ENCODE measurements around the gene FAM227A.

The FAM227A gene

DNA sequence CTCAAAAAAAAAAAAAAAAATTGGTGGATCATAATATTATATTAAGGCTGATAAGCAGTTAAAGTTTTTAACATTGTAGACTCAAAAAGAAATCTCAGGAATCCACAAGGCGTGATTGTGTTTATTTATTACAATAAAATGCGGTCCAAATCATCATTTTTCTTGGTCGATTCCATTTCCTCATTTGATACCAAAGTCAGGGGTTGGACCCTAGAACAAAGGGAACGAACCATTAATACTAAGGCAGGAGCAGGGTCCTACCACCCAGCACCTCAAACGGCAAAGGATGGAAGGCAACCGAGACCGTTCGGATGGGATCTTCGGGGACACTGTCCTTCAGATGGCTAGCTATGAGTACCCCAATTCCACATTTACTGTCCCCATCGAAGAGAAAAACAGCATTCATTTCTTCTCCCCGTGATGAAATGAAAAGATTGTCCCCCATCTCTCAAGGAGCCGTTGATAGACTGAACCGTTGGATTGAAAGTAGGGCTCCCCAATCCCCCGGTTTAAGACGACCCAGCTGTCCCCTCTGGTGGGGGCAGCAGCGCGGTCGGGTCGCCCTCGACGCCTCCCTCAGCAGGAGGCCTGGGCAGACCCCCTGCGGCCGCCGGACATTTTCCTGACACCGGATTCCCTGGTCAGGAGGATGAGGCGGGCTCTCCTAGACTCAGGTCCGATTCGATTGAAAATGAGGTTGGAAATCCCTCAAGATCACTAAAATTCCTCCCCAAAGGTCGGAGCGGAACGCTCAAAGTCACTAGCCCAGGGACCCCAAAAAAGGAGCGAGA lies 86.8 kb downstream of the FAM227A start:
- no peaks in the 10 kb centered on the region for H3K36me3 ChIP-seq (ENCODE audit: control insufficient read depth, insufficient read depth, low read length)
- H3K9me3 ChIP-seq (ENCODE audit: control insufficient read depth, insufficient read depth, low read depth, low read length): no peaks in the 10 kb centered on the region
- peak overlapping the region; percentile 95 for H3K9ac ChIP-seq (ENCODE audit: low read length)
- no peaks in the 10 kb centered on the region for H3K27me3 ChIP-seq (ENCODE audit: control insufficient read depth, insufficient read depth, low read length)
- peaks cover 20% of the 10 kb centered on the region for H3K4me1 ChIP-seq (ENCODE audit: control insufficient read depth, insufficient read depth, low read length)
- peak overlapping the region; percentile 82 for H3K4me3 ChIP-seq (ENCODE audit: low read depth, low read length)
- H3K27ac ChIP-seq (ENCODE audit: low read depth, low read length): peak overlapping the region; percentile 69; the same call in 1 of the 2 replicates

DNA sequence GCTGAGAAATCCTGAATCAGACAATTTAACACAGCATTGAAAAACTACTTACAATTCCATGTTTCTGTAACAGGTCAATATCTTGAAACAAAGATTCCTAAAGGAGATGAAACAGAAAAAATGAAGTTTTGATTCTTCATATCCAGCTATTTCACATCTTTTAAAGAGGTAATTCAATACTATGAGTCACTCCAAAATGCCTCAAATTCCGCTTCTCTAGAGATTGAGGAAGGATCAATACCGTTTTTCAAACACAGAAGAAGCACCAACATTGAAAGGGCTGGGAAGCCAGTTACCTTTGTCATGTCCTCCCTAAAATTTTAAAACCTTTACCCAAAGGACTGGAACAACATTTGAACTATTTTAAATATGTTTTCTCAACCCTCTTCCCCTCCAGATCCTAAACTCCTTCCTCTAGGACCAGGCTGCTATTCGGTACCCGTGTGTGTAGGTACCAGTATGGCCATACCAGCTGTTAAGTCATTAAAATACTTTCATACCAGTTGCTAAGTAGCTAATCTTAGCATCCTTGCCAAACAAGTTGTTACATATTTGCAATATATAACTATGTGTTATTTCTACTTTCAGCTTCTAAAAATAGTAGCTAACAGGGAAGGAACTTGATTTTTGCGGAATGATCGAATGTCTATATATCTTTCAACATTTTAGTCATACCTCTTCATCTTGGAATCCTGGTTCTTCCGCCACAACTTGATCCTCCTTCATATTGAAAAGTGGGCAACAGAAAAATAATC lies 88.5 kb downstream of the FAM227A start:
- Histone ChIP-seq H3K36me3 (ENCODE audit: control insufficient read depth, insufficient read depth, low read length) (no peaks in the 10 kb centered on the region), H3K27ac (ENCODE audit: low read depth, low read length) (no peak overlapping the region)

DNA sequence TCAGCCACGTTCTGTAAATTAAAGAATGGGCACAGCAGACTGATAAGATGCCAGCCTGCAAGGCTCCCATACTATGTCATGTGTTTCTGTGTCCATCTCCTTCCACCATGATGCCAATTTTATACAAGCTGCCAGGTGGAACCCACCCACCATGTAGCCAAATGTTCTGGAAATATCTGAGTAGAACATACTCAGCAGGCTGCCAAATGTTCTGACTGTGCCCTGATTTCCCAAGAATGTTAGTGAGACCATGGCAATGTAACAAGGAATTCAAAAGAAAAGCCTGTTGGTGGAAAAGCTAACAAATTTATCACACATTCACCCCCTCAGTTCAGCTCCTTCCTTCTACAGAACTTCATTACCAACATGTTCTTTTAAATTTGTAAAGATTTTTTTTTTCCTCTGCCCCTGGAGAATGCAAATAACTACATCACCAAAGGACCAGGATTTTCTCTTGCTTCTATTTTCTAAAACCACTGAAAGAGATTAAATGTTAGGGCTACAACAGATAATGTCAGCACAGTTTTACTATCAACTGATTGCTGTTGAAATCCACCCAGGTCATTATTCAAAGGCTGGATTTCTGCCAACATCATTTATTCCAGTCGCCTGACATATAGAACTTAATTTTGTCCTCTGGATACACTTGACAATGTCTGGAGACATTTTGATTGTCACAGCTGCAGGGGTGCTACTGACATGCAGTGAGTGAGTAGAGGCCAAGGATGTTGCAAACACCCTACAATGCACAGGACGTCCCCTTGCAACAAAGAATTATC lies 89.3 kb downstream of the FAM227A start:
- no peaks in the 10 kb centered on the region for H3K36me3 ChIP-seq (ENCODE audit: control insufficient read depth, insufficient read depth, low read length)
- H3K4me3 ChIP-seq (ENCODE audit: low read depth, low read length): no peak overlapping the region
- no peaks in the 10 kb centered on the region for H3K9me3 ChIP-seq (ENCODE audit: control insufficient read depth, insufficient read depth, low read depth, low read length)
- H3K27me3 ChIP-seq (ENCODE audit: control insufficient read depth, insufficient read depth, low read length): no peaks in the 10 kb centered on the region
- peaks cover 20% of the 10 kb centered on the region for H3K4me1 ChIP-seq (ENCODE audit: control insufficient read depth, insufficient read depth, low read length)
- no peak overlapping the region for H3K27ac ChIP-seq (ENCODE audit: low read depth, low read length)
- no peak overlapping the region for H3K9ac ChIP-seq (ENCODE audit: low read length)

More for the DNA sequence above, 88.5 kb downstream of the FAM227A start:
- no peaks in the 10 kb centered on the region for H3K9me3 ChIP-seq (ENCODE audit: control insufficient read depth, insufficient read depth, low read depth, low read length)
- peaks cover 20% of the 10 kb centered on the region for H3K4me1 ChIP-seq (ENCODE audit: control insufficient read depth, insufficient read depth, low read length)
- no peak overlapping the region for H3K4me3 ChIP-seq (ENCODE audit: low read depth, low read length)
- H3K9ac ChIP-seq (ENCODE audit: low read length): no peak overlapping the region
- no peaks in the 10 kb centered on the region for H3K27me3 ChIP-seq (ENCODE audit: control insufficient read depth, insufficient read depth, low read length)

DNA sequence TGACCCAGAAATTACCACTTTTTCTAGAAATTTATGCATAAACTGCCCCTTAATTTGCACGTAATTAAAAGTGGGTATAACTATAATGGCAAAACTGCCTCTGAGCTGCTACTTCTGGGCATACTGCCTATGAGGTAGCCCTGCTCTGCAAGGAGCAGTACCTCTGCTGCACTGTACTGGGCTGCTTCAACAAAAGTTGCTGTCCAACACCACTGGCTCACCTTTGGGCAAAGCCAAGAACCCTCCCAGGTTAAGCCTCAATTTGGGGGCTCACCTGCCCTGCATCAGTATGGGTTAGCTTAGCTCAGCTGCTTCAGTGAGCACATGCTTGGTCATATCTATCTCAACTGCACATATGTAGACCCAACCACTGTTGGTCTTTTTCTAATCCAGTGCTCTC lies 90.8 kb downstream of the FAM227A start:
- no peaks in the 10 kb centered on the region for H3K9me3 ChIP-seq (ENCODE audit: control insufficient read depth, insufficient read depth, low read depth, low read length)
- no peaks in the 10 kb centered on the region for H3K27me3 ChIP-seq (ENCODE audit: control insufficient read depth, insufficient read depth, low read length)
- H3K36me3 ChIP-seq (ENCODE audit: control insufficient read depth, insufficient read depth, low read length): no peaks in the 10 kb centered on the region
- H3K9ac ChIP-seq (ENCODE audit: low read length): no peak overlapping the region
- H3K4me3 ChIP-seq (ENCODE audit: low read depth, low read length): no peak overlapping the region
- no peak overlapping the region for H3K27ac ChIP-seq (ENCODE audit: low read depth, low read length)
- peaks cover 14% of the 10 kb centered on the region for H3K4me1 ChIP-seq (ENCODE audit: control insufficient read depth, insufficient read depth, low read length)

DNA sequence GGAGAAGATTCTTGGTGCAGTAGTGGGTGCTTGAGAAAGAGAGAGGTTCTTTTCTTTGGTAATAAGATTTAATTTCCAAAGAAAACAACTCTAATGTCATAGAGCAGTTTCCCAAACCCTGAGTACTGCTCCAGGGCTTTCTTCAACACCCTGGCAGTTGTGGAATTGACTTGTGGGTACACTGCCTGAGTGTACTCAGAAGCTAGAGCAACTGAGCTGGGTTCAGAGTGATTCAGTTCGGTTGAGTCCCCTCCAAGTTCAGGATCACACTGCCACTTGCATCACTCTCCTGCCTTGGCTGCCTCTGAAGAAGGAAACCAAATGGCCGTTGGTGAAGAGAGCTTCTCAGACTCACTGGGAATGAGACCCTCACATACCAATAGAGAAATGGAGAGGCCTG lies 91.5 kb downstream of the FAM227A start:
- H3K4me1 ChIP-seq (ENCODE audit: control insufficient read depth, insufficient read depth, low read length): peaks cover 14% of the 10 kb centered on the region
- H3K27ac ChIP-seq (ENCODE audit: low read depth, low read length): no peak overlapping the region
- H3K9me3 ChIP-seq (ENCODE audit: control insufficient read depth, insufficient read depth, low read depth, low read length): no peaks in the 10 kb centered on the region
- no peaks in the 10 kb centered on the region for H3K36me3 ChIP-seq (ENCODE audit: control insufficient read depth, insufficient read depth, low read length)
- no peak overlapping the region for H3K4me3 ChIP-seq (ENCODE audit: low read depth, low read length)
- H3K27me3 ChIP-seq (ENCODE audit: control insufficient read depth, insufficient read depth, low read length): no peaks in the 10 kb centered on the region
- H3K9ac ChIP-seq (ENCODE audit: low read length): no peak overlapping the region

DNA sequence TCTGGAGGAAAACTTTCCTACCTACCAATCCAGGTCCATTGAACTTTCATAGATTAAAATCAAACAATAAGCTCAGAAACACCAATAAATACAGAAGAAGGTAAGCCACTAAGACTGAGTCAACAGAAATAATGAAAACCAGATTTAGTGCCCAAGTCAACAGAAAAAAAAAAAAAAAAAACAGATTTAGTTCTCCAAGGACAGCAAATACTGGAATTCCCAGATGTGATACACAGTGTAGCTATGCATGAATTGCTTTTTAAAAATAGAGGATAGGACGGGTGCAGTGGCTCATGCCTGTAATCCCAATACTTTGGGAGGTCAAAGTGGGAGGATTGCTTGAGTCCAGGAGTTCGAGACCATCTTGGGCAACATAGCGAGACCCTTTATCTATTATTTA lies 101.9 kb downstream of the FAM227A start:
- Histone ChIP-seq H3K9me3 (ENCODE audit: control insufficient read depth, insufficient read depth, low read depth, low read length) (no peaks in the 10 kb centered on the region), H3K36me3 (ENCODE audit: control insufficient read depth, insufficient read depth, low read length) (peaks cover 4% of the 10 kb centered on the region; the same call in 1 of the 2 replicates), H3K27me3 (ENCODE audit: control insufficient read depth, insufficient read depth, low read length) (no peaks in the 10 kb centered on the region), H3K4me3 (ENCODE audit: low read depth, low read length) (no peak overlapping the region), H3K9ac (ENCODE audit: low read length) (no peak overlapping the region), H3K4me1 (ENCODE audit: control insufficient read depth, insufficient read depth, low read length) (no peaks in the 10 kb centered on the region), H3K27ac (ENCODE audit: low read depth, low read length) (no peak overlapping the region)

DNA sequence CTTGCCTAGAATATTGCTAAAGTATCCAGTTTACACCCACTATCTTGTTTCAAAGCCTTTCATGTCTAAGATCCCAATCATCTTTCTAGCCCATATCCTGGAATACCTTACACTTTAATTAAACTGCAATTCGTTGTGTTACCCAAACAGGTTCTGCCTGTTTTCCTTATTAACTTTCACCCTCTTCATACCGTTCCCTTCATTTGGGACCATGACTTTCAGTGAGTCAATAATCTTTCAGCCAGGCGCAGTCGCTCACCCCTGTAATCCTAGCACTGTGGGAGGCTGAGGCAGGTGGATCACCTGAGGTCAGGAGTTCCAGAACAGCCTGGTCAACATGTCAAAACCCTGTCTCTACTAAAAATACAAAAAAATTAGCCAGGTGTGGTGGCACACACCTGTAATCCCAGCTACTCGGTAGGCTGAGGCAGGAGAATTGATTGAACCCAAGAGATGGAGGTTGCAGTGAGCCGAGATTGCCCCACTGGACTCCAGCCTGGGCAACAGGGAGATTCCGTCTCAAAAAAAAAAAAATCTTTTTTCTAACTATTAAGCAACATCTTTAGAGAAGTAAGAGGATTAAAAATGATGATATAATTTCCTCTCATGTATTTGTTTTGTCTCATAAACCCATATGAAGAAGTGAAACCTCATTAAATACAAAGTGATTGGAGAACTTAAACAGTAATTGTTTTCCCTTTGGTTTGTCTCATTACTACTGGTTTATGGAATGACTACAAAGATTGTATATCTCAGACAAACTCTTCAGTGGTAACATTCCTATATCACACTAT lies 106.9 kb downstream of the FAM227A start:
- Histone ChIP-seq H3K27ac (ENCODE audit: low read depth, low read length) (no peak overlapping the region), H3K9ac (ENCODE audit: low read length) (no peak overlapping the region), H3K36me3 (ENCODE audit: control insufficient read depth, insufficient read depth, low read length) (peaks cover 5% of the 10 kb centered on the region)

DNA sequence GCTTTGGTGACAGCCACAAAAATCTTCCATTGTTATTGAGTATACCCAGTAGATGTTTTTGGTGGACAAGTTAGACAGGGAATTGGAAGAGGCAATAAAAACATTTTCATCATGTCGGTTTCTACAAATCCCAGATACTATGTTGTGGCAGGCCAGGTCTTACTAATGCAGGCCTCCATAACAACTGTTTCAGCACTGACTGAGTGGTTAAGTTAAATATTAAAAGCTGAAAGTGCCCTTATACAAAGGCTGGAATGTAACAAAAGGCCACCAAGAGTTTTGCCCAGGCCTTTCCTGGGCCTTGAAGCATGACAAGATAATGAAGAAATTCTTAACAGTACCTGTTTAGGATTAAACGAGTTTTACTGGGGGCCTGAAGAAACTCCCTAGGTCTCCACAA lies 115.5 kb downstream of the FAM227A start:
- Histone ChIP-seq H3K9ac (ENCODE audit: low read length) (no peak overlapping the region), H3K36me3 (ENCODE audit: control insufficient read depth, insufficient read depth, low read length) (peaks cover 6% of the 10 kb centered on the region), H3K9me3 (ENCODE audit: control insufficient read depth, insufficient read depth, low read depth, low read length) (peaks cover 11% of the 10 kb centered on the region), H3K4me1 (ENCODE audit: control insufficient read depth, insufficient read depth, low read length) (no peaks in the 10 kb centered on the region), H3K27ac (ENCODE audit: low read depth, low read length) (no peak overlapping the region), H3K4me3 (ENCODE audit: low read depth, low read length) (no peak overlapping the region), H3K27me3 (ENCODE audit: control insufficient read depth, insufficient read depth, low read length) (no peaks in the 10 kb centered on the region)

More for the DNA sequence above, 106.9 kb downstream of the FAM227A start:
- Histone ChIP-seq H3K27me3 (ENCODE audit: control insufficient read depth, insufficient read depth, low read length) (no peaks in the 10 kb centered on the region), H3K9me3 (ENCODE audit: control insufficient read depth, insufficient read depth, low read depth, low read length) (peaks cover 2% of the 10 kb centered on the region), H3K4me3 (ENCODE audit: low read depth, low read length) (no peak overlapping the region), H3K4me1 (ENCODE audit: control insufficient read depth, insufficient read depth, low read length) (no peaks in the 10 kb centered on the region)

DNA sequence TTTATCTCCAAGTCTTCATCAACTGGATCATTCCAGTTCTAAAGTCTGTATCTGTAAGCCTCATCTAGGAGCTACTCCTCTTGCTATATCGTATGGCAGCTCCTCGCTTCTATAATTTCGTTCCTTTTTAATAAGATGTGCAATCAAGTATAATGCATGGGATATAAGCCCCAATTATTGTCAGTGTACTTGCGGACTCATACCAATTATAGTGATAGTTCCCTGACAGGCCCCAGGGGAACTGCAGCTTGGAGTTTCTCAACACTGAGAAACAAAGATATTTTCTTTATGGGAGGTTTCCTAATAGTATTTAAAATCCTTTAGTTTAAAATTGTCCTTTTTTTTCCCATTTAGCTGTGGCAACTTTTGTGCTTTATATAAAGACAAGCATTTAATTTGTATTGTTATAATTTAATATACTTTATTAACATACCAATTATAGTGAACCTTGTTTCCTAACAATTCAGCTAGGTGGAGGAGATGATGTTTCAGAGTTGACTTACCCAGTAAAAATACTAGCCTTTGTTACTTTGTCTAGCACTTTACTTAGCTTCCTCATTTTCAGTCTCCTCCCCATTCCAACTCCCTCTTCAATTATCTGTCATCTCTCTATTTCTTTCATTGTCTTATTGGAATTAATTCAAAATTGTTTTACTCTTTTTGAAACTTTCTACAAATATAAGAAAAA lies 124.8 kb downstream of the FAM227A start:
- H3K4me1 ChIP-seq (ENCODE audit: control insufficient read depth, insufficient read depth, low read length): no peaks in the 10 kb centered on the region
- no peaks in the 10 kb centered on the region for H3K36me3 ChIP-seq (ENCODE audit: control insufficient read depth, insufficient read depth, low read length)
- H3K27me3 ChIP-seq (ENCODE audit: control insufficient read depth, insufficient read depth, low read length): no peaks in the 10 kb centered on the region
- no peaks in the 10 kb centered on the region for H3K9me3 ChIP-seq (ENCODE audit: control insufficient read depth, insufficient read depth, low read depth, low read length)
- H3K27ac ChIP-seq (ENCODE audit: low read depth, low read length): no peak overlapping the region
- H3K9ac ChIP-seq (ENCODE audit: low read length): no peak overlapping the region
- no peak overlapping the region for H3K4me3 ChIP-seq (ENCODE audit: low read depth, low read length)
